HepG2 (cell line): ENCODE results near the gene DCTN2.

ENCODE experiments used
- RBM39 ChIP-seq: fragments of 200-400 bp; formaldehyde crosslinking; IDR thresholded peaks from one replicate; pipeline ENCODE4 v1.6.1; 2018; ENCODE audit warnings: antibody characterized with exemption, mild to moderate bottlenecking, low read depth, low read length; ENCODE audit not compliant: poor library complexity, severe bottlenecking
- XRCC5 ChIP-seq: fragments of 200-400 bp; formaldehyde crosslinking; optimal IDR thresholded peaks from 2 replicates; pipeline ENCODE3; 2017; ENCODE audit warnings: mild to moderate bottlenecking, low read length
- ZNF12 ChIP-seq: sonication (generic); formaldehyde crosslinking; IDR thresholded peaks from 2 replicates; pipeline ENCODE4 v1.5.0; 2020; ENCODE audit warnings: missing genetic modification reagents
- ZNF33A ChIP-seq: sonication (generic); formaldehyde crosslinking; IDR thresholded peaks from 2 replicates; pipeline ENCODE4 v1.5.1; 2020; ENCODE audit warnings: missing genetic modification reagents, mild to moderate bottlenecking, moderate library complexity, borderline replicate concordance
- ZNF776 ChIP-seq: sonication (generic); formaldehyde crosslinking; IDR thresholded peaks from 2 replicates; pipeline ENCODE4 v1.4.0; 2020; ENCODE audit warnings: mild to moderate bottlenecking, missing genetic modification reagents

DNA sequence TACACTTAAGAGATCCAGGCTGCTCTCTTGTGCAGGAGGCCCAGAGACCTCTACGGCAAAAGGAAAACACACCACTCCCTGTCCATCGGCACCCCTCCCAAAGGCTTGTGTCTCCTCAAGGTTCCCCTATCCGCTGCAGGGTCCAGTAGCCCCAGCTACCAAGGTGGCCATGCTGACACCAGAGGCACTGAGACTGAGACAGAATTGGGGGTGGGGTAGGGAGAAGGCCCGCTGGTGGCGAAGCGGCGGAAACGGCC is 27.3 kb downstream of the DCTN2 start:
- TF ChIP-seq ZNF12 = no peak
- no peak for TF ChIP-seq XRCC5
- TF ChIP-seq ZNF33A = no peak
- TF ChIP-seq ZNF776 (CRISPR knock-in tag) = no peak
- TF ChIP-seq RBM39 = no peak
